ENCODE results near the gene UCHL5.

DNA sequence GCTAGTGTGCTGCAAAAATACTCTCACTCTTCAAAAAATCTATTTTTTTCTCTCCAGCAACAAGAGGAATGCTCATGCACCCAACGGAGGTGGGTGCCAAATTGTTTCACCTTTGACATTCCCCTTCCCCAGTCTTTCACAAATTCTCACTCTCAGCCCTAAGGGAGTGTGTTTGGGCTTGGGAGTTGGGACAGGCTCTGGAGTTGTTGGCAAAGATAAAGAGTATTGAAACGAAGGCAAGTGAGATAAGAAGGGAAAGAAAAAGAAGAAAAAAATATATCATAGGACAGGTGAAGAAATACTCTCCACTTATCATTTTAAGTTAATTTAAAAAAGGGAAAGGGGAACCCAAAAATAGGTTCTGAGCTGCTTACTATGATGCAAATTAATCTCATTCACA, 82.6 kb downstream of the UCHL5 start:
- TF ChIP-seq, protein P1, sequence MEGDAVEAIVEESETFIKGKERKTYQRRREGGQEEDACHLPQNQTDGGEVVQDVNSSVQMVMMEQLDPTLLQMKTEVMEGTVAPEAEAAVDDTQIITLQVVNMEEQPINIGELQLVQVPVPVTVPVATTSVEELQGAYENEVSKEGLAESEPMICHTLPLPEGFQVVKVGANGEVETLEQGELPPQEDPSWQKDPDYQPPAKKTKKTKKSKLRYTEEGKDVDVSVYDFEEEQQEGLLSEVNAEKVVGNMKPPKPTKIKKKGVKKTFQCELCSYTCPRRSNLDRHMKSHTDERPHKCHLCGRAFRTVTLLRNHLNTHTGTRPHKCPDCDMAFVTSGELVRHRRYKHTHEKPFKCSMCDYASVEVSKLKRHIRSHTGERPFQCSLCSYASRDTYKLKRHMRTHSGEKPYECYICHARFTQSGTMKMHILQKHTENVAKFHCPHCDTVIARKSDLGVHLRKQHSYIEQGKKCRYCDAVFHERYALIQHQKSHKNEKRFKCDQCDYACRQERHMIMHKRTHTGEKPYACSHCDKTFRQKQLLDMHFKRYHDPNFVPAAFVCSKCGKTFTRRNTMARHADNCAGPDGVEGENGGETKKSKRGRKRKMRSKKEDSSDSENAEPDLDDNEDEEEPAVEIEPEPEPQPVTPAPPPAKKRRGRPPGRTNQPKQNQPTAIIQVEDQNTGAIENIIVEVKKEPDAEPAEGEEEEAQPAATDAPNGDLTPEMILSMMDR (IDR thresholded peaks at IDR 0.05): no peak
- TF ChIP-seq POLR2A (IDR thresholded peaks at IDR 0.05): no peak

Data from suprapubic skin (tissue), 3 donors.